Skin epidermis (tissue), 12 donors: Measurements from ENCODE around the gene ZSWIM1.
"Not testable (repeated sequence)": the region's sequence is repeated elsewhere in the genome, so short reads cannot be mapped to it uniquely, and the experiment has no call there.

Experiments used
- H3K27ac ChIP-seq, 21 experiments: fragments of 200-600 bp; sonication (generic) in 11 of 21; one replicate each; pipeline ENCODE4 v1.5.0; 2020; ENCODE audit warnings: mild to moderate bottlenecking in 3 of 21, inconsistent platforms in 2 of 21, moderate library complexity in 2 of 21
- H3K4me3 ChIP-seq, 7 experiments: fragments of 200-600 bp; sonication (generic) in 2 of 7; one replicate each; pipeline ENCODE4 v1.5.0; 2020; ENCODE audit warnings: inconsistent platforms in 2 of 7, mild to moderate bottlenecking in 2 of 7, moderate library complexity in 1 of 7

Gene ZSWIM1

GRCh38 chr20:45919542-45920399 is 38.7 kb downstream of the ZSWIM1 start:
- H3K4me3 ChIP-seq = no peak overlapping the region

GRCh38 chr20:45920462-45921336 is 39.7 kb downstream of the ZSWIM1 start:
- H3K27ac ChIP-seq = peak overlapping the region in 2 of 21 experiments; percentile 52 to 62
- no peak overlapping the region for H3K4me3 ChIP-seq

More at GRCh38 chr20:45919542-45920399, 38.7 kb downstream of the ZSWIM1 start:
- peak overlapping the region in 2 of 21 experiments; percentile 52 to 62 for H3K27ac ChIP-seq

- Histone ChIP-seq H3K4me3 (no peak overlapping the region), H3K27ac (no peak overlapping the region)
Observed at GRCh38 chr20:45921337-45922189, 40.5 kb downstream of the ZSWIM1 start.

- H3K27ac ChIP-seq = peak overlapping the region in 15 of 21 experiments; percentile 35 to 72 (median 57)
- no peak overlapping the region for H3K4me3 ChIP-seq
Observed at GRCh38 chr20:45924391-45925261, 43.6 kb downstream of the ZSWIM1 start.

DNA sequence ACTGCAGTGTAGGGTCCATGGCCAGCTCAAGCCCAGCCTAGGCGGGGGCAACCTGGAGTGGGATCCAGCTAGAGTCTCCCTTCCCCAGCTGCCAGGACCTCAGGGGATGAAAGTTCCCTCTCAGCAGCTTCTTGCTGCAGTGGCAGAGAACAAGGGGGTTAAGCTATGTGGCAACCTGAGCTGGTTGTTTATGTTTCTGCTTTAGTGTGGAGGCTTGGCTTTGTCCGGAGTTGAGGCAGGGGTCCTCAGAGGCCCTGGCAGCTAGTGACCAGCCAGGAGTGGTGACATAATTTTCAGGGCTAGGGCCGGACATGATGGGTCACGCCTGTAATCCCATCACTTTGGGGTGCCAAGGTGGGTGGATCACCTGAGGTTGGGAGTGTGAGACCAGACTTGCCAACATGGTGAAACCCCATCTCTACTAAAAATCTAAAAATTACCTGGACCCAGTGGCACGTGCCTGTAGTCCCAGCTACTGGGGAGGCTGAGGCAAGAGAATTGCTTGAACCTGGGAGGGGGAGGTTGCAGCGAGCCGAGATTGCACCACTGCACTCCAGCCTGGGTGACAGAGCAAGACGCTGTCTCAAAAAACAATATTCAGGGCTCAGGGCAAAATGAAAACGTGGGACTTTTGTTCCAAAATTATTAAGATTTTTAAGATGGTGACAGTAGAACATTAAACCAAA is 44.9 kb downstream of the ZSWIM1 start:
- peak overlapping the region in 3 of 21 experiments; percentile 7 to 23 (median 15) for H3K27ac ChIP-seq

DNA sequence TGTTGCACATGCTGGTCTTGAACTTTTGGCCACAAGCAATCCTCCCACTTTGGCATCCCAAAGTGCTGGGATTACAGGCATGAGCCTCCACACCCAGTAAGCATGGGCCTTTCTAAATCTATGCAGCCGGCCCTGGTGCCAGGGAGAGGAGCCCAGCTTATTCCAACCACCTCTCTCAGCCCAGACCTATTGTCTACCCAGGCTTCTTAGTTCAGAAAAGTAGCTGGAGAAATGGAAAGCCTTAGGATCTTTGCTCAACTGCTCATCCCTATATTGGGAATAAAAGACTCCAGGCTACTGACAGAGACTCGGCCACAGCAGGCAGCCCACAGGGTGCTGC is 45.7 kb downstream of the ZSWIM1 start:
- no peak overlapping the region for H3K27ac ChIP-seq
- H3K4me3 ChIP-seq = no peak overlapping the region

More for the DNA sequence above, 44.9 kb downstream of the ZSWIM1 start:
- no peak overlapping the region for H3K4me3 ChIP-seq

- Histone ChIP-seq H3K27ac (no peak overlapping the region), H3K4me3 (no peak overlapping the region)
Observed at GRCh38 chr20:45927071-45927878, 46.2 kb downstream of the ZSWIM1 start.

DNA sequence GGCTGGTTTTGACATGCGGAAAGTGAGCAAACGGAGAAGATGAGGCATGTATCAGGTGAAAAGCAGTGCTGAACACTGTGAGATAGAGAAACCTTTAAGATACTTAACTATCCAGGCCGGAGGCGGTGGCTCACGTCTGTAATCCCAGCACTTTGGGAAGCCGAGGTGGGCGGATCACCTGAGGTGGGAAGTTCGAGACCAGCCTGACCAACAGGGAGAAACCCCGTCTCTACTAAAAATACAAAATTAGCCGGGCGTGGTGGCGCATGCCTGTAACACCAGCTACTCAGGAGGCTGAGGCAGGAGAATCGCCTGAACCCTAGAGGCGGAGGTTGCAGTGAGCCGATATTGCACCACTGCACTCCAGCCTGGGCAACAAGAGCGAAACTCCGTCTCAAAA is 50.7 kb downstream of the ZSWIM1 start:
- not testable (repeated sequence) for H3K4me3 ChIP-seq, H3K27ac ChIP-seq

DNA sequence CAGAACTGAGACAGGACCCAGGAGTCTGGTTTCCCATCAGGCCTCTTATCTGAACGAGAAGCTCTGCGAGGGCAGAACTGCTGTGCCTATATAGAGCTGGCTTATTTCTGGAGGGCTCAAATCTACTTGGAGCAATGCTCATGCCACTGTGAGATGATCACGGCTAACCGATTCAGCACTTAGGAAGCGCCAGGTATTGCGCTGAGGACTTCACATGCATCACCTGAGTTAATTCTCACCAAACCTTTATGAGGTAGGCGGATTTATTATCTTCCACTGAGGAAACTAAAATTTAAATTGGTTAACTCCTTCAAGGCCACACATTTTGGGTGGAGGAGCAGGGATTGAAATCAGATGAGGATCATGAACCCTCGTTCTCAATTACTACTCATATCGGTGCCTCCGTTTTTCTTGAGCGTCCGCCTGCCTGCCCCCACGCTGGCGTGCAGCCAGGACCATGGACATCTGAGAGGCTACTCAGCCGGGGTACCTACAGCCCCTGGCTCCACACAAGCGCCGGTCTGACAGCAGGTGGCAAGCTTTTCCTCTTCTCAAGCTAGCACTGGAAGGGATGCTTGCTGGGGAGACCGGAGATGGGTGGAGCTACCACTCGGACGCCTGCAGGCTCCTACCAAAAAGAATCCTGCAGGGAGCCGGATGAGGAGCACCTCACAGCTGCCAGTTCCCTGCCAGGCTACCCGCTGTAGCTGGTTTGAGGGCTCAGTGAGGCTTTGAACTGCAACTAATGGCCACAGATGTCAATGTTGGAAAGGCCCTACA is 52.4 kb downstream of the ZSWIM1 start:
- Histone ChIP-seq H3K27ac (peak overlapping the region in 20 of 21 experiments; percentile 97 to 100 (median 100)), H3K4me3 (peak overlapping the region; percentile 82 to 98 (median 94))

GRCh38 chr20:45934046-45934585 is 53.1 kb downstream of the ZSWIM1 start:
- peak overlapping the region; percentile 82 to 98 (median 94) for H3K4me3 ChIP-seq
- peak overlapping the region; percentile 95 to 100 (median 100) for H3K27ac ChIP-seq
